Gastrocnemius medialis (tissue), 4 donors: ENCODE data around the gene OMD. TPM values are rescaled to one million over a fixed set of nuclear protein-coding genes. Genes with fewer than 3 reads are reported as not detected.

Experiments used
- ATAC-seq, 2 donors: fragments of 150-250 bp; one replicate each; pipeline ENCODE4 v1.9.1; 2016
- DNase-seq, 2 donors: peaks; one replicate each; pipeline ENCODE4 v3.0.0-alpha.2; 2019
- H3K27ac ChIP-seq, 4 donors: fragments of 200-600 bp; sonication (generic); 1 replicate in 1 of 4; 2 replicates in 3 of 4; pipeline ENCODE4 v1.5.1; 2016 to 2018; ENCODE audit warnings: mild to moderate bottlenecking in 2 of 4, moderate library complexity in 1 of 4
- H3K27me3 ChIP-seq, 3 donors: fragments of 200-600 bp; sonication (generic) in 2 of 3; 1 replicate in 1 of 3; 2 replicates in 2 of 3; pipeline versions ENCODE4 v1.5.1 to v1.6.0; 2016 to 2019; ENCODE audit warnings: mild to moderate bottlenecking in 1 of 3, moderate library complexity in 1 of 3
- H3K36me3 ChIP-seq, 2 donors: fragments of 200-600 bp; sonication (generic) in 1 of 2; one replicate each; pipeline ENCODE4 v1.5.1; 2017 to 2018
- H3K4me1 ChIP-seq, 2 donors: fragments of 200-600 bp; sonication (generic) in 1 of 2; one replicate each; pipeline ENCODE4 v1.5.1; 2016 to 2017; ENCODE audit warnings: mild to moderate bottlenecking in 2 of 2
- H3K4me3 ChIP-seq, 4 donors: fragments of 200-600 bp; sonication (generic) in 3 of 4; 1 replicate in 1 of 4; 2 replicates in 3 of 4; pipeline ENCODE4 v1.5.1; 2016 to 2019; ENCODE audit warnings: mild to moderate bottlenecking in 2 of 4
- H3K9me3 ChIP-seq, 3 donors: fragments of 200-600 bp; sonication (generic) in 2 of 3; 1 replicate in 1 of 3; 2 replicates in 2 of 3; pipeline ENCODE4 v1.5.1; 2016 to 2019
- CTCF ChIP-seq, 5 experiments: fragments of 450-650 bp in 3 of 5; fragments of 200-600 bp in 2 of 5; sonication (generic) in 2 of 5; IDR thresholded peaks in 4 of 5; conservative IDR thresholded peaks in 1 of 5; 1 replicate in 4 of 5; 2 replicates in 1 of 5; pipeline ENCODE4 v1.5.1; 2016 to 2019; ENCODE audit warnings: antibody characterized with exemption in 5 of 5, mild to moderate bottlenecking in 3 of 5, moderate library complexity in 3 of 5
- POLR2A ChIP-seq, 2 donors: fragments of 450-650 bp; IDR thresholded peaks; one replicate each; pipeline ENCODE4 v1.6.1; 2017; ENCODE audit warnings: antibody characterized with exemption in 2 of 2, mild to moderate bottlenecking in 2 of 2, moderate library complexity in 2 of 2
- in situ Hi-C, 4 donors: fragments of 200-750 bp; cut with MboI; loops; one replicate each; pipeline versions ENCODE4 v1.15.0 to v1.8.0; 2017; ENCODE audit warnings: low sequenced_read_pairs in 4 of 4
- intact Hi-C: fragments of 100-400 bp; cut with DNase I; formaldehyde crosslinking; loops from one replicate; pipeline ENCODE4 v1.15.1; 2023; ENCODE audit warnings: low total_unique reads
- total RNA-seq, 4 donors: library from RNA; depleted of rRNA; stranded (reverse); fragments of >200 nt; gene quantifications; one replicate each; pipeline versions ENCODE4 v1.1.0 to v1.2.3, GENCODE V29; 2016

The OMD gene
- total RNA-seq, 4 donors from 2014 or later = 1.2 to 4.0 (median 1.9) TPM

- H3K4me3 ChIP-seq = no peak within 1 kb of the TSS
- H3K9me3 ChIP-seq = no peaks in the 10 kb centered on the region
- in situ Hi-C loops (no loop called here), intact Hi-C loops (no loop called here)
- DNase-seq (no peak), ATAC-seq (no peak)
- H3K4me1 ChIP-seq = peaks cover 0 to 7% of the 10 kb centered on the region in 2 donors
- H3K27ac ChIP-seq = no peak within 1 kb of the TSS
- TF ChIP-seq CTCF (IDR thresholded peaks at IDR 0.05 in 4 of 5, conservative IDR thresholded peaks at IDR 0.05 in 1 of 5) = no peak
- no peak for TF ChIP-seq POLR2A (IDR thresholded peaks at IDR 0.05)
- H3K36me3 ChIP-seq = no peaks in the 10 kb centered on the region
- H3K27me3 ChIP-seq = no peaks in the 10 kb centered on the region
Observed at GRCh38 chr9:92404042-92404836, 20.0 kb downstream of the OMD start, which contains the start of gene OGN. Gene OGN (minus strand): TSS chr9:92404578. CDS start chr9:92403407, 1,171 bp downstream.

GRCh38 chr9:92402826-92403745 is 21.2 kb downstream of the OMD start:
- intact Hi-C loops (no loop called here), in situ Hi-C loops (no loop called here)
- H3K9me3 ChIP-seq = no peaks in the 10 kb centered on the region
- DNase-seq (no peak), ATAC-seq (no peak)
- TF ChIP-seq POLR2A (IDR thresholded peaks at IDR 0.05) = no peak
- TF ChIP-seq CTCF (IDR thresholded peaks at IDR 0.05 in 4 of 5, conservative IDR thresholded peaks at IDR 0.05 in 1 of 5) = no peak
- peaks cover 0 to 7% of the 10 kb centered on the region in 2 donors for H3K4me1 ChIP-seq
- H3K4me3 ChIP-seq = no peak overlapping the region
- no peak overlapping the region for H3K27ac ChIP-seq
- no peaks in the 10 kb centered on the region for H3K27me3 ChIP-seq
- H3K36me3 ChIP-seq = no peaks in the 10 kb centered on the region

- Histone ChIP-seq H3K27ac (no peak overlapping the region), H3K4me3 (no peak overlapping the region), H3K36me3 (no peaks in the 10 kb centered on the region), H3K9me3 (no peaks in the 10 kb centered on the region), H3K4me1 (peaks cover 0 to 7% of the 10 kb centered on the region in 2 donors), H3K27me3 (no peaks in the 10 kb centered on the region)
- TF ChIP-seq POLR2A (IDR thresholded peaks at IDR 0.05) = no peak
- no peak for TF ChIP-seq CTCF (IDR thresholded peaks at IDR 0.05 in 4 of 5, conservative IDR thresholded peaks at IDR 0.05 in 1 of 5)
- intact Hi-C loops (no loop called here), in situ Hi-C loops (no loop called here)
- ATAC-seq (no peak), DNase-seq (no peak)
Observed at GRCh38 chr9:92402360-92402759, 21.9 kb downstream of the OMD start.

- Histone ChIP-seq H3K27ac (no peak overlapping the region), H3K36me3 (no peaks in the 10 kb centered on the region), H3K9me3 (no peaks in the 10 kb centered on the region), H3K27me3 (no peaks in the 10 kb centered on the region), H3K4me3 (no peak overlapping the region), H3K4me1 (peaks cover 0 to 14% of the 10 kb centered on the region in 2 donors)
- intact Hi-C loops = no loop called here
- no peak for DNase-seq
- in situ Hi-C loops = no loop called here
- no peak for ATAC-seq
- TF ChIP-seq POLR2A (IDR thresholded peaks at IDR 0.05) (no peak), CTCF (IDR thresholded peaks at IDR 0.05 in 4 of 5, conservative IDR thresholded peaks at IDR 0.05 in 1 of 5) (no peak)
Observed at GRCh38 chr9:92397853-92398252, 26.4 kb downstream of the OMD start.
